HEK293 (cell line): Measurements from ENCODE around the gene POC1B.

Source experiments
- CTCF ChIA-PET: fragments of 350-600 bp; formaldehyde crosslinking; extraction: SDS; loops from one replicate; lab custom pipeline; 2021; ENCODE audit warnings: antibody characterized with exemption; lab: Yijun Ruan, JAX
- POLR2A ChIA-PET: fragments of 300-600 bp; formaldehyde crosslinking; extraction: SDS; loops from one replicate; lab custom pipeline; 2020; ENCODE audit warnings: antibody characterized with exemption, inconsistent platforms; lab: Yijun Ruan, JAX
- H3K27ac ChIP-seq: fragments of 200-500 bp; sonication (Bioruptor generic); 2 replicates; pipeline ENCODE4 v1.5.1; 2014; ENCODE audit warnings: low read depth, low read length, control low read depth, inconsistent platforms; ENCODE audit errors: extremely low read depth
- H3K36me3 ChIP-seq, 2 experiments: fragments of 200-500 bp in 1 of 2; sonication (Bioruptor generic) in 1 of 2; 1 replicate in 1 of 2; 2 replicates in 1 of 2; pipeline ENCODE4 v1.5.1; 2014 to 2017; ENCODE audit warnings: inconsistent platforms in 2 of 2, low read length in 2 of 2; ENCODE audit not compliant: control insufficient read depth in 2 of 2, insufficient read depth in 1 of 2
- H3K4me1 ChIP-seq: fragments of 200-500 bp; sonication (Bioruptor generic); 2 replicates; pipeline ENCODE4 v1.5.1; 2014; ENCODE audit warnings: mild to moderate bottlenecking, low read length, inconsistent platforms; ENCODE audit not compliant: control insufficient read depth, insufficient read depth
- H3K4me3 ChIP-seq: 2 replicates; pipeline ENCODE4 v1.5.1; 2011; ENCODE audit warnings: low read depth, mild to moderate bottlenecking, control low read depth, low read length, moderate library complexity
- H3K9me3 ChIP-seq: fragments of 200-500 bp; sonication (Bioruptor generic); 2 replicates; pipeline ENCODE4 v1.5.1; 2014; ENCODE audit warnings: low read depth, low read length, inconsistent platforms; ENCODE audit not compliant: control insufficient read depth, insufficient read depth
- BCL11B ChIP-seq: fragments of 450-650 bp; formaldehyde crosslinking; IDR thresholded peaks from 2 replicates; pipeline ENCODE4 v1.5.1; 2016; ENCODE audit warnings: low read depth, missing biosample characterization, missing genetic modification characterization
- FEZF1 ChIP-seq: fragments of 450-650 bp; formaldehyde crosslinking; IDR thresholded peaks from 2 replicates; pipeline ENCODE4 v1.5.1; 2016; ENCODE audit warnings: missing biosample characterization, missing genetic modification characterization
- GLIS1 ChIP-seq: fragments of 450-650 bp; formaldehyde crosslinking; IDR thresholded peaks from 2 replicates; pipeline ENCODE4 v1.5.1; 2016; ENCODE audit warnings: missing biosample characterization, missing genetic modification characterization
- HOXC10 ChIP-seq: sonication (generic); formaldehyde crosslinking; IDR thresholded peaks from 2 replicates; pipeline ENCODE4 v1.8.1; 2023; ENCODE audit warnings: mild to moderate bottlenecking, missing genetic modification reagents
- KLF16 ChIP-seq: fragments of 450-650 bp; formaldehyde crosslinking; IDR thresholded peaks from 2 replicates; pipeline ENCODE4 v1.5.1; 2017; ENCODE audit warnings: missing biosample characterization, missing genetic modification characterization
- SP3 ChIP-seq: fragments of 450-650 bp; formaldehyde crosslinking; IDR thresholded peaks from 2 replicates; pipeline ENCODE4 v1.5.1; 2016; ENCODE audit warnings: missing biosample characterization, missing genetic modification characterization
- TSHZ1 ChIP-seq: fragments of 450-650 bp; formaldehyde crosslinking; IDR thresholded peaks from 2 replicates; pipeline ENCODE4 v1.5.1; 2016; ENCODE audit warnings: missing biosample characterization, missing genetic modification characterization, borderline replicate concordance
- ZBTB10 ChIP-seq: fragments of 450-650 bp; formaldehyde crosslinking; IDR thresholded peaks from 2 replicates; pipeline ENCODE4 v1.5.1; 2016; ENCODE audit warnings: missing biosample characterization, missing genetic modification characterization
- ZBTB21 ChIP-seq: fragments of 450-650 bp; formaldehyde crosslinking; IDR thresholded peaks from 2 replicates; pipeline ENCODE4 v1.5.1; 2017; ENCODE audit warnings: missing biosample characterization, missing genetic modification characterization
- ZBTB8A ChIP-seq: fragments of 450-650 bp; formaldehyde crosslinking; IDR thresholded peaks from 2 replicates; pipeline ENCODE4 v1.5.1; 2016; ENCODE audit warnings: missing biosample characterization, missing genetic modification characterization
- ZNF112 ChIP-seq: fragments of 450-650 bp; formaldehyde crosslinking; IDR thresholded peaks from 2 replicates; pipeline ENCODE4 v1.5.0; 2017; ENCODE audit warnings: missing biosample characterization, missing genetic modification characterization
- ZNF174 ChIP-seq: fragments of 450-650 bp; formaldehyde crosslinking; IDR thresholded peaks from 2 replicates; pipeline ENCODE4 v1.5.0; 2017; ENCODE audit warnings: missing biosample characterization, mild to moderate bottlenecking, missing genetic modification characterization
- ZNF175 ChIP-seq: fragments of 450-650 bp; formaldehyde crosslinking; IDR thresholded peaks from 2 replicates; pipeline ENCODE4 v1.5.1; 2016; ENCODE audit warnings: missing biosample characterization, missing genetic modification characterization
- ZNF239 ChIP-seq: fragments of 450-650 bp; formaldehyde crosslinking; IDR thresholded peaks from 2 replicates; pipeline ENCODE4 v1.5.1; 2016; ENCODE audit warnings: missing biosample characterization, missing genetic modification characterization
- ZNF24 ChIP-seq: fragments of 450-650 bp; formaldehyde crosslinking; IDR thresholded peaks from 2 replicates; pipeline ENCODE4 v1.5.1; 2016; ENCODE audit warnings: missing biosample characterization, missing genetic modification characterization
- ZNF302 ChIP-seq: fragments of 450-650 bp; formaldehyde crosslinking; IDR thresholded peaks from 2 replicates; pipeline ENCODE4 v1.5.1; 2016; ENCODE audit warnings: missing biosample characterization, missing genetic modification characterization, low read depth
- ZNF324 ChIP-seq: fragments of 450-650 bp; formaldehyde crosslinking; IDR thresholded peaks from 2 replicates; pipeline ENCODE4 v1.5.1; 2016; ENCODE audit warnings: missing biosample characterization, missing genetic modification characterization
- ZNF341 ChIP-seq: fragments of 450-650 bp; formaldehyde crosslinking; IDR thresholded peaks from 2 replicates; pipeline ENCODE4; 2016; ENCODE audit warnings: low read depth, missing biosample characterization, missing genetic modification characterization
- ZNF37A ChIP-seq: fragments of 450-650 bp; IDR thresholded peaks from 2 replicates; pipeline ENCODE4 v1.5.1; 2018; ENCODE audit warnings: missing biosample characterization, missing genetic modification characterization
- ZNF473 ChIP-seq: fragments of 450-650 bp; formaldehyde crosslinking; IDR thresholded peaks from 2 replicates; pipeline ENCODE4 v1.5.1; 2017; ENCODE audit warnings: missing biosample characterization, missing genetic modification characterization
- ZNF510 ChIP-seq: fragments of 450-650 bp; formaldehyde crosslinking; IDR thresholded peaks from 2 replicates; pipeline ENCODE4 v1.5.1; 2018; ENCODE audit warnings: mild to moderate bottlenecking, missing genetic modification characterization, missing biosample characterization; ENCODE audit not compliant: insufficient replicate concordance
- ZNF558 ChIP-seq: fragments of 450-650 bp; formaldehyde crosslinking; IDR thresholded peaks from 2 replicates; pipeline ENCODE4 v1.5.1; 2016; ENCODE audit warnings: missing biosample characterization, missing genetic modification characterization
- ZNF623 ChIP-seq: fragments of 450-650 bp; formaldehyde crosslinking; IDR thresholded peaks from 2 replicates; pipeline ENCODE4 v1.5.1; 2016; ENCODE audit warnings: missing biosample characterization, missing genetic modification characterization
- ZNF629 ChIP-seq: fragments of 450-650 bp; formaldehyde crosslinking; IDR thresholded peaks from 2 replicates; pipeline ENCODE4 v1.5.1; 2017; ENCODE audit warnings: missing biosample characterization, missing genetic modification characterization
- ZNF660 ChIP-seq: fragments of 450-650 bp; IDR thresholded peaks from 2 replicates; pipeline ENCODE4 v1.5.1; 2018; ENCODE audit warnings: missing biosample characterization, mild to moderate bottlenecking, missing genetic modification characterization
- ZNF76 ChIP-seq: fragments of 450-650 bp; formaldehyde crosslinking; IDR thresholded peaks from 2 replicates; pipeline ENCODE4; 2016; ENCODE audit warnings: low read depth, missing biosample characterization, missing genetic modification characterization, borderline replicate concordance
- ZNF830 ChIP-seq: fragments of 450-650 bp; IDR thresholded peaks from 2 replicates; pipeline ENCODE4 v1.5.0; 2018; ENCODE audit warnings: missing biosample characterization, missing genetic modification characterization, low read depth, mild to moderate bottlenecking, moderate library complexity
- TF ChIP-seq, protein P1 (sequence below): fragments of 450-650 bp; formaldehyde crosslinking; IDR thresholded peaks from 2 replicates; pipeline ENCODE4 v1.5.1; 2016; ENCODE audit warnings: missing biosample characterization, missing genetic modification characterization

The POC1B gene

DNA sequence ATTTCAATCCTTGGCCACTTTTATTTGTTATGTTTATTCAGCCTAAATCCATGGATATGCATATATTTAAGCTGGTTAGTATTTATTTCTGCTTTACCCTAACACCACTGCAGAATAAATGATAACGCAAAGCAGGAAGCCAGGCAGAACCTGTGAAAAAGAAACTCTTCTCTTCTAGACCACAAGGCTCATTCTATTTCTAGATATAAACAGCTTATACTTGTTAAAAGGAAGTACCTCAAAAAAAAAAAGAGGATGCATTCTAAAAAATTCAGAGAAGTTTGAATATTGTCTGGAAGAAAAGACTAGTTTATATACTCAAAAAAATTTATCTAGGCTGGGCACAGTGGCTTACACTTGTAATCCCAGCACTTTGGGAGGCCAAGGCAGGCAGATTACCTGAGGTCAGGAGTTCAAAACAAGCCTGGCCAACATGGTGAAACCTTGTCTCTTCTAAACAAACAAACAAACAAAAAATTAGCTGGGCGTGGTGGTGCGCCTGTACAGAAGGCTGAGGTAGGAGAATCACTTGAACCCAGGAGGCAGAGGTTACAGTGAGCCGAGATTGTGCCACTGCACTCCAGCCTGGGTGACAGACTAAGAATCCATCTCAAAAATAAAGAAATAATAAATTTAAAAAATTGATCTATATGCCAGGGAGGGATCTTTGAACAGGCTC, 57.1 kb downstream of the POC1B start:
- CTCF ChIA-PET: interaction anchor here (0.7 to 2.2 kb wide), 7 partner anchors 11 to 451 kb away, joined by 3 to 13 read pairs (median 4); partner anchors contain the start of gene GALNT4
- no peak for TF ChIP-seq ZNF174 (tag by site-specific recombination)
- no peak for TF ChIP-seq ZNF341 (tag by site-specific recombination)
- no peak for TF ChIP-seq BCL11B (tag by site-specific recombination)
- TF ChIP-seq ZNF76 (tag by site-specific recombination): no peak
- no peak for TF ChIP-seq ZNF324
- TF ChIP-seq ZNF302 (tag by site-specific recombination): no peak
- no peak for TF ChIP-seq ZNF473
- TF ChIP-seq HOXC10: no peak
- no peak for TF ChIP-seq ZBTB21 (tag by site-specific recombination)
- TF ChIP-seq ZNF24: no peak
- TF ChIP-seq ZNF510 (tag by site-specific recombination): no peak
- TF ChIP-seq TSHZ1 (tag by site-specific recombination): no peak
- TF ChIP-seq ZNF239: no peak
- no peak for TF ChIP-seq ZBTB10 (tag by site-specific recombination)
- no peak for TF ChIP-seq ZNF175 (tag by site-specific recombination)
- no peak for TF ChIP-seq ZNF112 (tag by site-specific recombination)
- no peak for TF ChIP-seq ZNF629 (tag by site-specific recombination)
- no peak for TF ChIP-seq ZNF830 (tag by site-specific recombination)
- Histone ChIP-seq H3K9me3 (no peaks in the 10 kb centered on the region), H3K27ac (no peak overlapping the region), H3K4me3 (no peak overlapping the region), H3K36me3 (peaks cover 0 to 2% of the 10 kb centered on the region in 2 experiments; a peak in 2 of 3 replicates), H3K4me1 (peaks cover 9% of the 10 kb centered on the region)
- POLR2A ChIA-PET: no interaction called here

DNA sequence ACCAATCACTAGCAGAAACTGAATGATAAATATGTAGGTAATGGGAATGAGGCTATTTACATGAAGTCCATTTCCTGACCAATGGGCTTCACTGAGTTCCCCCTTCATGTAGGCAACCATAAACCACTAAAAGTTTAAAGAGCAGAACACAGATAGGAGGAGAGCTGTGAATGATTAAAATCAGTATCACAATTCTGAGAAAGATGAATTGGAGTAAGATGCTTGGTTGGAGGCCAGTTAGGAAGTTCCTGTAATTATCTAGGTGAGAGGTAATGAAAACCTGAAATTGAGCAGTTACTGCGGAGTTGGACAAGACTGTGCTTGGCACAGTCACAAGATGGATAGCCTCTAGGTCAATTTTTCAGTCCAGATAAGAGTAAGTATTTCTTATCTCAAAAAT, 57.8 kb downstream of the POC1B start:
- TF ChIP-seq ZNF660: no peak
- TF ChIP-seq, protein P1, sequence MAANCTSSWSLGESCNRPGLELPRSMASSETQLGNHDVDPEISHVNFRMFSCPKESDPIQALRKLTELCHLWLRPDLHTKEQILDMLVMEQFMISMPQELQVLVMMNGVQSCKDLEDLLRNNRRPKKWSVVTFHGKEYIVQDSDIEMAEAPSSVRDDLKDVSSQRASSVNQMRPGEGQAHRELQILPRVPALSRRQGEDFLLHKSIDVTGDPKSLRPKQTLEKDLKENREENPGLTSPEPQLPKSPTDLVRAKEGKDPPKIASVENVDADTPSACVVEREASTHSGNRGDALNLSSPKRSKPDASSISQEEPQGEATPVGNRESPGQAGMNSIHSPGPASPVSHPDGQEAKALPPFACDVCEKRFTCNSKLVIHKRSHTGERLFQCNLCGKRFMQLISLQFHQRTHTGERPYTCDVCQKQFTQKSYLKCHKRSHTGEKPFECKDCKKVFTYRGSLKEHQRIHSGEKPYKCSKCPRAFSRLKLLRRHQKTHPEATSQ (tag by site-specific recombination): no peak
- no peak for TF ChIP-seq ZNF558 (tag by site-specific recombination)
- TF ChIP-seq ZBTB8A (tag by site-specific recombination): no peak
- no peak for TF ChIP-seq KLF16 (tag by site-specific recombination)
- TF ChIP-seq SP3 (tag by site-specific recombination): no peak
- no peak for TF ChIP-seq ZNF623
- TF ChIP-seq FEZF1: 0 out of 2 replicates have a peak, but pooled peaks have one; percentile 37
- TF ChIP-seq ZNF37A (tag by site-specific recombination): no peak
- peak; percentile 62; the same call in 1 of the 2 replicates for TF ChIP-seq GLIS1
- peaks cover 9% of the 10 kb centered on the region for H3K4me1 ChIP-seq
- H3K4me3 ChIP-seq: no peak overlapping the region
- H3K27ac ChIP-seq: no peak overlapping the region
- POLR2A ChIA-PET: no interaction called here
- no peaks in the 10 kb centered on the region for H3K9me3 ChIP-seq
- CTCF ChIA-PET: interaction anchor here (1.4 to 2.2 kb wide), 4 partner anchors 56 to 450 kb away, joined by 4 to 13 read pairs (median 8); partner anchors contain the start of gene GALNT4
- peaks cover 0 to 2% of the 10 kb centered on the region in 2 experiments; a peak in 2 of 3 replicates for H3K36me3 ChIP-seq
